GM12878 (cell line): ENCODE results near the gene ANP32E. TPM values are rescaled to one million over a fixed set of nuclear protein-coding genes. Genes with fewer than 3 reads are reported as not detected.

Source experiments
- BHLHE40 ChIP-seq, 2 experiments: fragments of 450-650 bp in 1 of 2; IDR thresholded peaks; 2 replicates each; pipeline ENCODE4 v1.6.1; 2011 to 2017; ENCODE audit warnings: low read depth in 2 of 2, borderline replicate concordance in 1 of 2, improper control_type of control experiment in 1 of 2, low read length in 1 of 2, mild to moderate bottlenecking in 1 of 2
- CEBPB ChIP-seq, 2 experiments: fragments of 150-350 bp in 1 of 2; IDR thresholded peaks; 2 replicates each; pipeline ENCODE4 v1.6.1; 2012 to 2014; ENCODE audit warnings: low read depth in 2 of 2, low read length in 2 of 2, borderline replicate concordance in 1 of 2, inconsistent platforms in 1 of 2
- CHD1 ChIP-seq: IDR thresholded peaks from 2 replicates; pipeline ENCODE4 v1.6.1; 2012; ENCODE audit warnings: low read depth, low read length, improper control_type of control experiment
- MAX ChIP-seq: IDR thresholded peaks from 2 replicates; pipeline ENCODE4 v1.6.1; 2012; ENCODE audit warnings: low read depth, low read length, improper control_type of control experiment
- NFYB ChIP-seq: IDR thresholded peaks from 2 replicates; pipeline ENCODE4 v1.6.1; 2011; ENCODE audit warnings: low read depth, mild to moderate bottlenecking, low read length, improper control_type of control experiment, moderate library complexity; ENCODE audit not compliant: insufficient read depth
- PKNOX1 ChIP-seq: fragments of 450-650 bp; IDR thresholded peaks from 2 replicates; pipeline ENCODE4 v1.6.1; 2016; ENCODE audit warnings: mild to moderate bottlenecking
- POLR2A ChIP-seq: IDR thresholded peaks from 2 replicates; pipeline ENCODE4 v1.6.1; 2011; ENCODE audit warnings: low read depth, mild to moderate bottlenecking, low read length
- POU2F2 ChIP-seq: IDR thresholded peaks from 3 replicates; pipeline ENCODE4 v1.6.1; 2011; ENCODE audit warnings: low read depth, mild to moderate bottlenecking, low read length, borderline replicate concordance
- RAD51 ChIP-seq: fragments of 450-650 bp; IDR thresholded peaks from 2 replicates; pipeline ENCODE4 v1.6.1; 2016; ENCODE audit warnings: moderate library complexity, mild to moderate bottlenecking, inconsistent platforms
- RFX5 ChIP-seq: IDR thresholded peaks from 2 replicates; pipeline ENCODE4 v1.6.1; 2011; ENCODE audit warnings: low read depth, low read length, improper control_type of control experiment
- SUZ12 ChIP-seq: fragments of 200-600 bp; sonication (generic); IDR thresholded peaks from one replicate; pipeline ENCODE4 v1.6.1; 2018; ENCODE audit warnings: antibody characterized with exemption, mild to moderate bottlenecking; ENCODE audit not compliant: unreplicated experiment
- polyA plus RNA-seq, 11 experiments: library from polyadenylated mRNA; depleted of rRNA in 4 of 11; unstranded in 6 of 11; stranded (reverse) in 5 of 11; fragments of >200 nt; fragmentation: Nextera tagmentation in 4 of 11; fragmentation: Illumina TruSeq in 1 of 11; extraction: Ambion mirVana in 4 of 11; extraction: Trizol in 1 of 11; gene quantifications; 1 replicate in 1 of 11; 2 replicates in 10 of 11; pipeline versions ENCODE4 v1.2.1 to v1.2.3, GENCODE V29; 2011 to 2016; ENCODE audit warnings: inconsistent platforms in 2 of 11, missing spikeins in 2 of 11, low read depth in 1 of 11
- total RNA-seq, 4 experiments: library from RNA; depleted of rRNA in 3 of 4; stranded (reverse); fragments of >200 nt in 3 of 4; fragmentation: Illumina TruSeq in 1 of 4; extraction: Trizol in 1 of 4; gene quantifications; 2 replicates each; pipeline versions ENCODE4 v1.2.1 to v1.2.3, GENCODE V29; 2013 to 2021
- TF ChIP-seq, protein P1 (sequence below): IDR thresholded peaks from 2 replicates; pipeline ENCODE4 v1.6.1; 2011; ENCODE audit warnings: borderline replicate concordance, low read depth, mild to moderate bottlenecking, moderate library complexity, mixed read lengths, low read length; ENCODE audit not compliant: insufficient read depth; ENCODE audit errors: extremely low read length
- TF ChIP-seq, protein P2 (sequence below): fragments of 450-650 bp; IDR thresholded peaks from 2 replicates; pipeline ENCODE4 v1.6.1; 2016; ENCODE audit warnings: mild to moderate bottlenecking, moderate library complexity, borderline replicate concordance
- TF ChIP-seq, protein P3 (sequence below): fragments of 450-650 bp; IDR thresholded peaks from 2 replicates; pipeline ENCODE4 v1.6.1; 2017; ENCODE audit warnings: low read depth, mild to moderate bottlenecking, moderate library complexity
- TF ChIP-seq, protein P4 (sequence below): fragments of 450-650 bp; IDR thresholded peaks from 2 replicates; pipeline ENCODE4 v1.6.1; 2016; ENCODE audit warnings: mild to moderate bottlenecking

Gene ANP32E
- total and polyA plus RNA-seq, 10 of the 15 experiments (the other 5 are each of a cell fraction or from before 2014, with no cell fraction given), result 59.2 to 250 (median 121) TPM

DNA sequence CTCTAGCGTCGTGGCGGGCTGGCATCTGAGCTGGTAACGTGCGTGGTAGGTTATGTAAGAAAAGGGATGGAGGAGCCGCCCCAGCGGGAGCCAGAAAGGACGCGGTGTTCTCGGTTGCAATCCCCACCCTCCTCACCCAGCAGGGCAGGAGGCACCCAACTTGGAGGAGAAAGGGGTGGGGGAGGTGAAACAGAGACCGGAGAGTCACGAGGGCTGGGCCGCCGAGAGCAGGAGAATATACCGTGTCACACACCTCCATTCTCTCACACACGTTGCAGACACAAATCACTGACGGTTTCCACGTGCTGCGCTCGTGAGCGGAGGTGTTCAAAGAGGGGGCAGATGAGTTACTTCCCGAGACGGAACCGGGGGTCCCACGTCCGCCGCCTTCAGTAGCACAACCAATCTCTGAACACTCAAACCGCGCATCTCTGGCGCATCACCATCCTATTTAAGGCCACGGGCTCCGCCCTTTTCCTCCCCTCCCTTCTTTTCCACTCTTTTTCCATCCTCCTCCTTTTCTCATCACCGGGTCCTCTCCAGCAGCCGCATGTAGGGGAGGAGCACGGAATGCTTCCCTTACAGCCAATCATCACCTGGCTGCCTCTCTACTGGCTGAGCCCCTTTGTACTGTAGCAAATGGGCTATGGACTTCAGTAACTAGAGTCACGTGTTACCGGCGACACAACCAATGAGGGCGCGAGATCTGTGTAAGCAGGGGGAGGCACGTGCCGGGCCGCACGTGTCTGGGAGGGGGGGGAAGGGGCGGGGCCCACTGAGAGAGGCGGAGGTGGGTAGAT is 46.0 kb upstream of the ANP32E start, which contains the start of gene CIART (continued):
- TF ChIP-seq CHD1, result no peak
- peak; percentile 93 to 95 for TF ChIP-seq BHLHE40 (IDR thresholded peaks at IDR 0.05; ENCODE audit: borderline replicate concordance in 1 of 2, low read depth in 2 of 2, low read length in 1 of 2)
- no peak for TF ChIP-seq SUZ12
- peak; percentile 78; the same call in 1 of the 2 replicates for TF ChIP-seq RFX5
- TF ChIP-seq, protein P1, sequence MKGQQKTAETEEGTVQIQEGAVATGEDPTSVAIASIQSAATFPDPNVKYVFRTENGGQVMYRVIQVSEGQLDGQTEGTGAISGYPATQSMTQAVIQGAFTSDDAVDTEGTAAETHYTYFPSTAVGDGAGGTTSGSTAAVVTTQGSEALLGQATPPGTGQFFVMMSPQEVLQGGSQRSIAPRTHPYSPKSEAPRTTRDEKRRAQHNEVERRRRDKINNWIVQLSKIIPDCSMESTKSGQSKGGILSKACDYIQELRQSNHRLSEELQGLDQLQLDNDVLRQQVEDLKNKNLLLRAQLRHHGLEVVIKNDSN, result peak; percentile 74
- TF ChIP-seq, protein P2, sequence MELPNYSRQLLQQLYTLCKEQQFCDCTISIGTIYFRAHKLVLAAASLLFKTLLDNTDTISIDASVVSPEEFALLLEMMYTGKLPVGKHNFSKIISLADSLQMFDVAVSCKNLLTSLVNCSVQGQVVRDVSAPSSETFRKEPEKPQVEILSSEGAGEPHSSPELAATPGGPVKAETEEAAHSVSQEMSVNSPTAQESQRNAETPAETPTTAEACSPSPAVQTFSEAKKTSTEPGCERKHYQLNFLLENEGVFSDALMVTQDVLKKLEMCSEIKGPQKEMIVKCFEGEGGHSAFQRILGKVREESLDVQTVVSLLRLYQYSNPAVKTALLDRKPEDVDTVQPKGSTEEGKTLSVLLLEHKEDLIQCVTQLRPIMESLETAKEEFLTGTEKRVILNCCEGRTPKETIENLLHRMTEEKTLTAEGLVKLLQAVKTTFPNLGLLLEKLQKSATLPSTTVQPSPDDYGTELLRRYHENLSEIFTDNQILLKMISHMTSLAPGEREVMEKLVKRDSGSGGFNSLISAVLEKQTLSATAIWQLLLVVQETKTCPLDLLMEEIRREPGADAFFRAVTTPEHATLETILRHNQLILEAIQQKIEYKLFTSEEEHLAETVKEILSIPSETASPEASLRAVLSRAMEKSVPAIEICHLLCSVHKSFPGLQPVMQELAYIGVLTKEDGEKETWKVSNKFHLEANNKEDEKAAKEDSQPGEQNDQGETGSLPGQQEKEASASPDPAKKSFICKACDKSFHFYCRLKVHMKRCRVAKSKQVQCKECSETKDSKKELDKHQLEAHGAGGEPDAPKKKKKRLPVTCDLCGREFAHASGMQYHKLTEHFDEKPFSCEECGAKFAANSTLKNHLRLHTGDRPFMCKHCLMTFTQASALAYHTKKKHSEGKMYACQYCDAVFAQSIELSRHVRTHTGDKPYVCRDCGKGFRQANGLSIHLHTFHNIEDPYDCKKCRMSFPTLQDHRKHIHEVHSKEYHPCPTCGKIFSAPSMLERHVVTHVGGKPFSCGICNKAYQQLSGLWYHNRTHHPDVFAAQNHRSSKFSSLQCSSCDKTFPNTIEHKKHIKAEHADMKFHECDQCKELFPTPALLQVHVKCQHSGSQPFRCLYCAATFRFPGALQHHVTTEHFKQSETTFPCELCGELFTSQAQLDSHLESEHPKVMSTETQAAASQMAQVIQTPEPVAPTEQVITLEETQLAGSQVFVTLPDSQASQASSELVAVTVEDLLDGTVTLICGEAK, result 0 out of 2 replicates have a peak, but pooled peaks have one; percentile 15
- TF ChIP-seq, protein P3, sequence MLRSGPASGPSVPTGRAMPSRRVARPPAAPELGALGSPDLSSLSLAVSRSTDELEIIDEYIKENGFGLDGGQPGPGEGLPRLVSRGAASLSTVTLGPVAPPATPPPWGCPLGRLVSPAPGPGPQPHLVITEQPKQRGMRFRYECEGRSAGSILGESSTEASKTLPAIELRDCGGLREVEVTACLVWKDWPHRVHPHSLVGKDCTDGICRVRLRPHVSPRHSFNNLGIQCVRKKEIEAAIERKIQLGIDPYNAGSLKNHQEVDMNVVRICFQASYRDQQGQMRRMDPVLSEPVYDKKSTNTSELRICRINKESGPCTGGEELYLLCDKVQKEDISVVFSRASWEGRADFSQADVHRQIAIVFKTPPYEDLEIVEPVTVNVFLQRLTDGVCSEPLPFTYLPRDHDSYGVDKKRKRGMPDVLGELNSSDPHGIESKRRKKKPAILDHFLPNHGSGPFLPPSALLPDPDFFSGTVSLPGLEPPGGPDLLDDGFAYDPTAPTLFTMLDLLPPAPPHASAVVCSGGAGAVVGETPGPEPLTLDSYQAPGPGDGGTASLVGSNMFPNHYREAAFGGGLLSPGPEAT, result no peak
- 0 out of 2 replicates have a peak, but pooled peaks have one; percentile 55 for TF ChIP-seq NFYB
- peak; percentile 57 for TF ChIP-seq PKNOX1
- peak; percentile 61; the same call in 1 of the 2 replicates for TF ChIP-seq MAX
- TF ChIP-seq CEBPB (IDR thresholded peaks at IDR 0.05; ENCODE audit: borderline replicate concordance in 1 of 2, low read depth in 2 of 2, low read length in 2 of 2), result no peak
- peak; percentile 81 for TF ChIP-seq RAD51
- TF ChIP-seq POLR2A, result peak; percentile 45; the same call in 1 of the 2 replicates
- TF ChIP-seq, protein P4, sequence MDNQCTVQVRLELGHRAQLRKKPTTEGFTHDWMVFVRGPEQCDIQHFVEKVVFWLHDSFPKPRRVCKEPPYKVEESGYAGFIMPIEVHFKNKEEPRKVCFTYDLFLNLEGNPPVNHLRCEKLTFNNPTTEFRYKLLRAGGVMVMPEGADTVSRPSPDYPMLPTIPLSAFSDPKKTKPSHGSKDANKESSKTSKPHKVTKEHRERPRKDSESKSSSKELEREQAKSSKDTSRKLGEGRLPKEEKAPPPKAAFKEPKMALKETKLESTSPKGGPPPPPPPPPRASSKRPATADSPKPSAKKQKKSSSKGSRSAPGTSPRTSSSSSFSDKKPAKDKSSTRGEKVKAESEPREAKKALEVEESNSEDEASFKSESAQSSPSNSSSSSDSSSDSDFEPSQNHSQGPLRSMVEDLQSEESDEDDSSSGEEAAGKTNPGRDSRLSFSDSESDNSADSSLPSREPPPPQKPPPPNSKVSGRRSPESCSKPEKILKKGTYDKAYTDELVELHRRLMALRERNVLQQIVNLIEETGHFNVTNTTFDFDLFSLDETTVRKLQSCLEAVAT, result peak; percentile 15; the same call in 1 of the 2 replicates
- no peak for TF ChIP-seq POU2F2
